Measurements from ENCODE around the gene RAB36.
A peak's percentile ranks its signal among the peaks of the same experiment; 100 is the strongest.
"Not testable (repeated sequence)": the region's sequence is repeated elsewhere in the genome, so short reads cannot be mapped to it uniquely, and the experiment has no call there.

RAB36 gene

DNA sequence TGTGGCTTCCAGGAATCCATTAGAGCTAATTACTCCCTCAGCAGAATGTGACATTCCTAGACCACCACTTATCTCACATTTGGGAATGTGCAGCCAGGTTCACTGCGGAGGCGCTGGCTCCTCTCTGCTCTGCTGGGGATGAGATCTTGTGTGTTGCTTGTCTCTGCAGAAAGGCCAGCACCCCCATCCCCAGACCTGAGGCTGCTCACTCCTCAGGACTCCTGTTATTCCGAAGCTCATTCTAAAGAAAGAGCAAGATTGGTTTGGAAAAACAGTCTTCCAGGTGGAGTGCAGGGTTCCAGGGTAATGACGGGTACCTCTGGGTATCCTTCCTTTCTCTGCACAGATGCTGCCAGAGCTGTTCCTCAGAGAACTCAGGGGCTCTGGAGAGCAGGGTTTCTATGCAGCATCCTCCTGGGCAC is 24.3 kb upstream of the RAB36 start:
- no peak for DNase-seq (ENCODE audit: low read depth)

DNA sequence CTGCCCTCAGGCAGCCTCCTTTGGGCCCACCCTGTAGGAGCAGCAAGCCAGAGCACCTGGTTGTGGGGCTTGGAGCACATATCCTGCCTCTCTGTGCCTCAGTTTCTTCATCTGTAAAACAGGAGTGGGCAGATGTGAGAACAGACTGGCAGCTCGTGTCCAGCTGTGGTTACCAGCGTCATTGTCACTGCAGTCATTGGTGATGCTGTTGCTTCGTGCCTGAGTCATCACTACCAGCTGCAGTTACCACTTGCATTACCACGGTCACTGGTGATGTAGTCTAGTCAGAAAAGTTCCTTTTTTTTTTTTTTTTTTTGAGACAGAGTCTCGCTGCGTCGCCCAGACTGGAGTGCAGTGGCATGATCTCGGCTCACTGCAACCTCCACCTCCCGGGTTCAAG is 23.9 kb upstream of the RAB36 start:
- no peak for DNase-seq (ENCODE audit: low read depth)

DNA sequence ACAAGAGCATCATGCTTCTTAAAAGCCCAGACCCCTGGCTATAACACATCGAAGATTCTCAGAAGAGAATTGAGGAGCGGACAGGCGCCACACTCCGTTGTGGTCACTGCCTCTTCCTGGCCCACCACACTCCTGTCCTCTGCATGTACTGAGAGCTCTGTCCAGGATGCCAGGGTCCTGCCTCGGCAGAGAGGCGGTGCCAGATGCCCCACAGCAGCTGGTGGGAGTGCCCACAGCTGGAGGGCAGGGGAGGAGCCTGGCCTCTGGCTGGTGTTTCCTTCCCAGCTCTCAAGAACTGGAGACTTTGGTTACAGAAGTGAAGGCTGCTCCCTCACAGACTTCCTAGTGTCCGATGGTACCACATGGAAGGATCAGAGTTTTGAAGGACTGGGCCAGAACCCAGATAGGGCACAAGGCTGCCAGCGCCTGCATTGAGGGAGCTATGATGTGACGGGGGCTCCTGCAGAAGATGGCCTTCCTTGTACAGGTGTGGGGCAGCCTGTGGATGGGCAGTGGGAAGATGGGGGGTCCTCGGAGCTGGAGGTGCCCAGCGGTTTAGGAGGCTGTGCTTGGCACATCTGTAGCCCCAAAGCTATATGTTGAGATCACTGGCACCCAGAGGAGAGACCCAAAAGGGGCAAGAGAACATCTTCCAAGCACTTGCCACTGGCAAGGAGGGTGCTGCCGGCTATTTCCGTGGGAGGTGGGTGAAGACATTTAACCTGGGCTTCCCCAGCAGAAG is 22.9 kb upstream of the RAB36 start:
- no peak for DNase-seq (ENCODE audit: low read depth)

DNA sequence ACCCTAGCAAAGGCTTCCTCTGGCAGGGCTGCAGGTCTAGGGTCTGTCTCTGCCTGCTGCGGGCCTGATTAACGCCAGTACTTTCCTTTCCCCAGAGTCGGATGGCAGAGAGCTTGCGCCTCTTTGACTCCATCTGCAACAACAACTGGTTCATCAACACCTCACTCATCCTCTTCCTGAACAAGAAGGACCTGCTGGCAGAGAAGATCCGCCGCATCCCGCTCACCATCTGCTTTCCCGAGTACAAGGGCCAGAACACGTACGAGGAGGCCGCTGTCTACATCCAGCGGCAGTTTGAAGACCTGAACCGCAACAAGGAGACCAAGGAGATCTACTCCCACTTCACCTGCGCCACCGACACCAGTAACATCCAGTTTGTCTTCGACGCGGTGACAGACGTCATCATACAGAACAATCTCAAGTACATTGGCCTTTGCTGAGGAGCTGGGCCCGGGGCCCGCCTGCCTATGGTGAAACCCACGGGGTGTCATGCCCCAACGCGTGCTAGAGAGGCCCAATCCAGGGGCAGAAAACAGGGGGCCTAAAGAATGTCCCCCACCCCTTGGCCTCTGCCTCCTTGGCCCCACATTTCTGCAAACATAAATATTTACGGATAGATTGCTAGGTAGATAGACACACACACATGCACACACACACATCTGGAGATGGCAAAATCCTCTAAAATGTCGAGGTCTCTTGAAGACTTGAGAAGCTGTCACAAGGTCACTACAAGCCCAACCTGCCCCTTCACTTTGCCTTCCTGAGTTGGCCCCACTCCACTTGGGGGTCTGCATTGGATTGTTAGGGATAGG is 22.1 kb upstream of the RAB36 start:
- DNase-seq (ENCODE audit: low read depth) = no peak

DNA sequence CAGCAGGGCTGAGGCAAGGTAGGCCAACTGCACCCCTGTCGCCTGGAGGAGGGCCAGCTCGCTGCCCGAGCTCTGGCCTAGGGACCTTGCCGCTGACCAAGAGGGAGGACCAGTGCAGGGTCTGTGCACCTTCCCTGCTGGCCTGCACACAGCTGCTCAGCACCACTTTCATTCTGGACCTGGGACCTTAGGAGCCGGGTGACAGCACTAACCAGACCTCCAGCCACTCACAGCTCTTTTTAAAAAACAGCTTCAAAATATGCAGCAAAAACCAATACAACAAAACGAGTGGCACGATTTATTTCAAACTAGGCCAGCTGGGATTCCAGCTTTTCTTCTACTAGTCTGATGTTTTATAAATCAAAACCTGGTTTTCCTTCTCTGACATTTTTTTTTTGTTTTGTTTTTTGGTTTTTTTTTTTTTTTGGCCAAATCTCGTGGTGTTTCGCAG is 21.4 kb upstream of the RAB36 start:
- DNase-seq (ENCODE audit: low read depth) = no peak

DNA sequence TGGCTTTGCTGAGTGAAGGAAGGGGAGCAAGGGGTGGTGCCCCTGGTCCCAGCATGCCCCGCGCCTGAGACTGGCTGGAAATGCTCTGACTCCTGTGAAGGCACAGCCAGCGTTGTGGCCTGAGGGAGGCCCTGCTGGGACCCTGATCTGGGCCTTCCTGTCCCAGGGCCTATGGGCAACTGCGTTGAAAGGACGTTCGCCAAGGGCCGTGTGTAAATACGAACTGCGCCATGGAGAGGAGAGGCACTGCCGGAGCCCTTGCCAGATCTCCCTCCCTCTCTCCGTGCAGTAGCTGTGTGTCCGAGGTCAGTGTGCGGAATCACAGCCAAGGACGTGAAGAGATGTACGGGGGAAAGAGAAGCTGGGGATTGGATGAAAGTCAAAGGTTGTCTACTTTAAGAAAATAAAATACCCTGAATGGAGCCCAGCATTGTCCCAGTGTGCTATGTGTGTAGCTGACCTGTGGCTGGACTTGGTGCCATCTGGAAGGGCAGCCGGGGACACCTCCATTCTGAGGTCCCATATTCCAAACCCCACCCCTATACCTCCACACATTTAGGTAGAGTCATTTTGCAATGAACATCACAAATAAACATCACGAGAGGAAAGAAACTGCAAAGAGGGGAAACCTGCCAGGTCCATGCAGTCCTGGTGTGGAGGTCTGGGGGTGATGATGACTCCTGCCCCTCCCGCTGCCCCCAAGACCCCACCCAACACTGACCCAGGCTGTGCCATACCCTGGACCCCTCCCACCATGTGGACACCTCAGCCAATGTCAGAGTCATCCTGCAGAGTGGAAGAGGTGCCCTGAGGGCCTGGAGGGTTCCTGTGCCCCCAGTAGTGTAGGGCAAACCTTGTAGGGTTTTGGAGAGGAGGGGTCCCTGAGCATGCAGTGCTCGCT is 20.4 kb upstream of the RAB36 start:
- DNase-seq (ENCODE audit: low read depth) = no peak

DNA sequence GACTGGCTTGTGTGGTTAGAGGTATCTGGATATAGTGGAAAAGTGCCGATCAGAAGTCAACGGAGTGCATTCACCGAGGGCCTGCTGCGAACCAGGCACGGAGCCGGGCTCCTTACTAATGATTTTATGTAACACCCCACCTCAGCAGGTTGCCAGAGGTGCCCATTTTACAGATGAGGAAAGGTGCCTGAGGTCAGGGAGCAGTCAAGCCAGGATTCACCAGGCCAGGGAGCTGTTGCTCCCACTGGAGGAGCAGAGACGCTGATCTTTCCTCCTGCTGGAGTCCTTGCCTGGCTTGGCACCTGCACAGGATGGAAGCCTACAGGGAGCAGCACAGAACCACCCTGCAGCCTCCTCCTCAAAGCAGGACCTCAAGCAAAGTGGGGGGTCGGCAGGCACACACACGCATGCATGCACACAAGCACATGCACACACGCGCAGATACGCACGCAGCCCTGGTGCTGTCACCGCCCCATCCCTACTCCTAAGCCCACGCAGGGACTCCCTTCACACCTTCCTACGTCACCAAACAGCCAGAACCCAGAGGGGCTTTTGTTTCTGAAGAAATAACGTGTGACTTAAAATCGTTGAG is 19.7 kb upstream of the RAB36 start:
- DNase-seq (ENCODE audit: low read depth) = no peak

DNA sequence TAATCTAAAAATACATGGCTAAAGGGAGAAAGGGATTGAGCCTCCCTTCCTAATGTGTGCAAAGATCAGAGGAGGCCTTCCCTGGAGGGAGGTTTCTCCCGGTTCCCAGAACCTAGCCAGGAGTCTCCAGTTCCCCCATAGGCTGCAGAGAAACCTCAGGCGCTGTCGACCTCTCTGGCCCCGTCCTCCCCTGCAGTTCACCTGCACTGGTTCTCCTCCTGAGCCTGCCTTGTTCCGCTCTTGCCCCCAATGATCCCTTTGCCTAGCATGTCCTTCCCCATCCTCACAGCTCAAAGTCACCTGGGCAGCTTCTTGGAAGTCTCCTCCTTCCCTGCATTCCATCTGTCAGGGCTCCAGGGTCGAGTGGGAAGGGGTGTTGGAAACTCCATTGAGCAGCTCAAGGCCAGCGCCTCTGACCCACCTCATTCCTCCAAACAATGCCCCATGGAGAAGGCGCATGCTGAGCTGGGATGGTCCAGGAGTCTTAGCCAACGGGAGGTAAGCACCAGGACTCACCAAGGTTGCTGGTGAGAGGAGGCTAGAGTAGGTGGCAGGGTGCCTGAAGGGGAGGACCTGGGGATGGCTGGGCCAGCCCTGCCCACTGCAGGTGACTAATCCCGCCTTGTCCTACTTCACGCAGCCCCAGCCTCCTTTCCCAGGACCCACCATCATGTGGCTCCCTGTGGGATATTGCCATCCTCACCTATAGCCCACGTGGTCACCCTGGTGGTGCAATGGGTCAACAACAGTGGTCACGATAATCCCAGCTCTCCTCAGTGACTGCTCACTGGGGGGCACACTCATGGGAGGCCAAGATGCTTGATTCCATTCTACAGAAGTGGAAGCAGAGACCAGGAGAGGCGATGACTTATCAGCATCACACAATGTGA is 18.9 kb upstream of the RAB36 start:
- no peak for DNase-seq (ENCODE audit: low read depth)

DNA sequence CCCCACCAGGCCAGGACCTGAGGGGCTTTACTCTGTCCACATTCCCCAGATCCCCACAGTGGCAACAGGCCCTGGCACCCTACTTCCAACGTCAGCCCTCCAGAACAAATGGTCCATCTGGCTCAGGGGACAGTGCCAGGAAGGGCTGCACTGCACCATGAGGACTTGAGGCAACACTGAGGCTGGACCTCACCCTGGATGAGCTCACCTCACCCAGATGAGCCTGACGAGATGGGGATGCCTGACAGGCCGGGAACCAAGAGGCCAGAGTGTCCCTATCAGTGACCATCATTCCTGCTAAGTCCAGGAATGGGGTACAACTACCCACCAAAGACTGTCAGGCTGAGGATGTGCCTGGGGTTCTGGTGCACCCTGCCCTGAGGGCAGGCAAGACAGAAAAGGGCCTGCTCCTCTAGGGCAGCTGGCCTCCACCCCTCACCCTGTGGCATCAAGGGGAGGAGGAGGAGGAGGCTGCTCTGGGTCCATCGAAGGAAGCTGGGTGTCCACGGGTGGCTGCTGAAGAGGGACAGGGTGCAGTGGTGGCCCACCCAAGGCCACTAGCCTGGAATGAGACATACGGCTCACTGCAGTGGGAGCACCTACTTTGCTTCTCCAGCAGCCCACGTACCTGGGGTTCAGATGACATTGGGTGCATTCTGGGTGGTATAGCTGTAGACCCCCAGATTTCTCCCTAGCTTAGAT is 18.1 kb upstream of the RAB36 start:
- no peak for DNase-seq (ENCODE audit: low read depth)

DNA sequence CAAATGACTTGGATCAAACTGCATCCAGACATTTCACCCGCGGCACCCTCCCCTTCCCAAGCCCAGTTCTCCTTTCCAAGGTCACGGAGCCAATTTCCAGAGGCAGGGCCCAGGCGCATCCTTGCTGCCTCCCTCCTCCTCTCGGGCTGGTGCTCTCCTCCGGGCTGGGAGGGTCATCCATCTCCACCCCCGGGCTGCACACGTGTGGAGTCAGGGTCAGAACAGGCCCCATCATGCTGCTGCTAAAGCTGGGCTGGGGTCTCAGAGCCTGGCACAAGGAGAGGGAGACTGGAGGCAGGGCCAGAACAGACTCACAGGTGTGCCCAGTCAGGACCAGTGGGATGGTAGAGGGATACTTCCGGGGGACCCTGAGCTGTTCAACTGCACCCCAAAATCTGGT is 17.5 kb upstream of the RAB36 start:
- no peak for DNase-seq (ENCODE audit: low read depth)

DNA sequence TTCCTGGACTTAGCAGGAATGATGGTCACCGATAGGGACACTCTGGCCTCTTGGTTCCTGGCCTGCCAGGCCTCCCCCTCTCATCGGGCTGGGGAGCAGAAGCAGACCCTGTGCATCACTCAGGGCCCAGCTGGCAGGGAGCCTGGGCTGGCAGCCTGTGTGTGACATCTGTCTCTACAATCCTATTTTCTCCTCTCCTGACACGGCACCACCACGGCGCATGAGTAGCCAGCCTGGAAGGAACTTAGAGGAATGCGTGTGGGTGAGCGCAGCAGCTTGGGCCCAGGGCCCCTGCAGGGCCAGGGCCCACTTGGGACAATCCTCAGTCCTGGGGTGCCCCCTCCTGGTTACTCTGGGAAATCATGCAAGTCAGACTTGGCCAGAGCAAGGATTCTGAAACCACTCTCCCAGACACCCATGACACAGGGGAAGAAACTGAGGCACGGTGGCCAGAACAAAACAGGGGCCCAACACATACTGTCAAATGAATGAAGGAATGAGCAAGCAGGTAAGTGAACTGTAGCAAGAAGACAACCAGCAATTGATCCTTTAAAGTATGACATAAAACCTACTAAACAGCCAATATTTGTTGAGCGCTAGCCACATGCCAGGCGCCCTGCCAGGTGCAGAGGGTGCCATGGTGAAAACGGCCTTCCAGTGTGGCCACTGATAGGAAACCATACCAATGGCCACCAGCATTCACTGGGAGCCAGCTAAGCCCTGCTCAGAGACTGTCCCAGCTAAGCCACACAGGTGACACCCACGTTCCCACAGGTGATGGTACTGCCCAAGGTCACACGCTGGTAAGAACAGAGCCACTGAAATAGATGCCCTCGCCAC is 16.8 kb upstream of the RAB36 start:
- peak; percentile 51 for DNase-seq (ENCODE audit: low read depth)

DNA sequence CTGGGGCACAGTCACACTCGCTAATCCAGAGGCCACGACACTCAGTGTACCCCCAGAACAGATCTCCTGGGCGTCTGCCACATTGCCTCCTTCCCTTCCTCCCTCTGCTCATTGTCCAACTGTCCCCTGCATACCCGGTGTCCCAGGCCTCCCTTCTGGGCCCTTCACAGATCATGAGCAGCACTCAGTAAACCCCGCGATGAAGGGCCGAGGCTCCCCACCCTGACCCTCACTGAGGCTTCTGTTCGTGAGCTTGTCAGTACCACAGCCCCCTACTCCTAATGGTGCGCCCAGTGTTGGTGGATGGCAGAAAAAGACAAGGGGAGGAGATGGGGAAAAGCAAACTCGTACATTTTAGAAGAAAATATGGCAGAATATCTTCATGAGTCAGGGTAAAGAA is 16.1 kb upstream of the RAB36 start:
- DNase-seq (ENCODE audit: low read depth) = no peak

DNA sequence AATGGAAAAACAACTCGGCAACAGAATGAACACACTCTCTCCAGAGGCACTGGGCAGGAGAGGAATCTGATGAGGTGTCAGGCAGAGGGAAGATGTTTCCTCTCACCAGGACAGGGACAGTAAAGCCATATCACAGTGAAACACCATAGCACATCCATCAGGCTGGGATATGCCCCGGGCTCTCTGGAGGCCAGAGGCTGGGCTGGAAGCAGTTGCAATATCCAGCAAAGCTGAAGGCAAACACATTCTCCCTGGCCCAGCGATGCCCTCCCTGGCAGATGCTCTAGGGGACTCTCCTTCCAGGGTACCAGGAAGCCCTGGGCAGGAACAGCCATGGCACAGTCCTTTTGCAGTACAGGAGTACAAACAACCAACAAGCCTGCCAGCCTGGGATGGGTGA is 14.6 kb upstream of the RAB36 start:
- DNase-seq (ENCODE audit: low read depth) = no peak

DNA sequence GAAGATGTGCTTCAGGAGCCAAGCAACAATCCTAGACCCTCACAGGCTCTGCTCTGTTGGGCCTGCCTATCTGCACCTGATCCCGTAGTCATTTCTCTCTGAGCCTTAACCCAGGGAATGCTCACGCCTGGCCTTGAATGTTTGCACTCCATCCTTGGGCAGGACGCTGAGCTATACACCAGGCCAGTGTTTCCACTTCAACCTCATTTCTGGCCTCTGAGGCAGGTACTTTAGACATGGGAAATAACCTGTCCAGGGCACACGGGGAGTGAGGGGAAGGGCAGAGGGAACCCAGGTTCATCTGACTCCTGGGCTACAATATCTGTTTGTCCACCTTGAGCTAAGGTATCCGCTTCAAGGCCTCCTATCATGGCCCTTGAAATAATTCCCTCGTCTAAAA is 13.3 kb upstream of the RAB36 start:
- no peak for DNase-seq (ENCODE audit: low read depth)

DNA sequence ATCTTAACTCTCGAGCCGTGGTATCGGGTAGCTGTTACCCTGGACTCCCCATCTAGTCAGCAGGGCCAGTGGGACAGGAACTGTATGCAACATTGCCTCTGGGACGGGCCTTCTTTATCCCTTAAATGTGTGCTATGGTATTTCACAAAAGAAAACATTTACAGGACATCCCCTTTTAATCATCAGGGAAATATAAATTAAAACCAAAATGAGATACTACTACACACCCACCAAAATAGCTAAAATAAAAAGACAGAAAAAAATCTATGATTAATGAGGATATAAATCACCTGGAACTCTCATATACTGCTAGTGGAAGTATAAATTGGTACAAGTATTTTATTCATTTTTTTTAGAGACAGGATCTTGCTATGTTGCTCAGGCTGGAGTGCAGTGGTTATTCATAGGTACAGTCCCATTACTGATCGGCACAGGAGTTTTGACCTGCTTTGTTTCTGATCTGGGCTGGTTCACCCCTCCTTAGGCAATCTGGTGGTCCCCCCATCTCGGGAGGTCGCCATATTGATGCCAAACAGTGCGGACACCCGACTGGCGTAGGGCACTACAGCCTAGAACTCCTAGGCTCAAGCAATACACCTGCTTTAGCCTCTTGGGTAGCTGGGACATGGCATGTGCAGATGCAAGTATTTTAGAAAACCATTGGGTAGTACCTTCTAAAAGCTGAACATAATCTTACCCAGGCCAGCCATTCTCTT is 12.7 kb upstream of the RAB36 start:
- no peak for DNase-seq (ENCODE audit: low read depth)

DNA sequence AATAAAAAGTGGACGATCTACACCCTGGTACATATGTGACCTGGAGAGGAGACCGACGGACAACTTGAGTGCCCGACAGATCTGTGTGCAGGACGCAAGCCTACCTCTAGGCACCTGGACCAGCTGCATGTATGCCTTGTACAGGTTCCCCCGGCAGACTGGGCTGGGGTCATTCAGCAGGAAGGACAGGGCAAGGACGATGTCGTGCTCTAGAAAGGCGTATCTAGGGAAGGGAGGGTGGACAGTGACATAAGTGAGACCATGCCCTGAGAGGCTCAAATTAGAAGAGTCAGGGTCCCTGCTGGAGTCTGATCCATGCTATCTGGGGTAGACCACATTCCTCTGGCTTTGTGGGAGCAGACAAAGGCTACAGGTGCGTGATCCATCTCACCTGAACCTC is 11.4 kb upstream of the RAB36 start:
- DNase-seq (ENCODE audit: low read depth) = no peak

DNA sequence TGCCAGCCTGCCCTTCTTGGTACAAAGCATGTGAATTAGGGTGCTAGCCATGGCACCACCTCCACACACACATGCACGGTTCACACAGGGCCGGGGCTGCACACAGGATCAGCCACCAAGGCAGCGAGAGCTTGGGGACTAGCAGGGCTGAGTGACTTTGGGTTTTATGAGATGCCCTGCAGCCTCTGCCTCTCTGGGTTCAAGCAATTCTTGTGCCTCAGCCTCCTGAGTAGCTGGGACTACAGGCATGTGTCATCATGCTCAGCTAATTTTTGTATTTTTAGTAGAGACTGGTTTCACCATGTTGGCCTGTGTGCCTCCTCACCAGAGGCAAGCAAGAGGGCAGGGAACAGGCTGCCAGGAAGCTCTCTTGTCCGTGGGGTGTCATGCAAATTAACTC is 8.3 kb upstream of the RAB36 start:
- DNase-seq (ENCODE audit: low read depth) = not testable (repeated sequence)

DNA sequence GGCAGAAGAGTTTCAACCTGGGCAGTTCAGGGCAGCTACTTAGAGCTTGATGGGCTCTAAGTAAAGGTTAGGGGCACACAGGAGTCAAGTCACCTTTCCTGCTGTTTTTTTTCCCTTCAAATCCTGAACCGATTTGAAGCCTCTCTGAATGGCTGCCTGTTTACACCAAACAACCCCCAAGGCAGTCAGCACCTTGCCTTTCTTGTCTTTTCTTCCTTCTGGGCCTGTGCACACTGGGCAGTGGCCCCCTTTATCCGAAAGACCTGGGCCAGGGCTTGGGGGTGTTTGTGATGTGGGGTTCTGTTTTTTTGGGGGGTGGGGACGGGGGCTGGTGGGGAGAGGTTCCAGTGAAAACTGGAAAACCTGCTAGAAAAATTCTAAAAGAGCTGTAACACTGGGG is 7.8 kb upstream of the RAB36 start:
- DNase-seq (ENCODE audit: low read depth) = no peak
